Fibroblast of villous mesenchyme (primary cell): Measurements from ENCODE around the gene PNPLA7. TPM values are rescaled to one million over a fixed set of nuclear protein-coding genes. Genes with fewer than 3 reads are reported as not detected.

Source experiments
- DNase-seq: peaks from one replicate; pipeline ENCODE4 v3.0.0-alpha.2; 2010; ENCODE audit warnings: low read depth
- H3K4me3 ChIP-seq: 2 replicates; pipeline ENCODE4 v1.5.1; 2011; ENCODE audit warnings: low read depth, mild to moderate bottlenecking, low read length
- total RNA-seq: library from RNA; depleted of rRNA; stranded (reverse); fragments of >200 nt; gene quantifications from 2 replicates; pipeline ENCODE4 v1.2.3, GENCODE V29; 2012
- TF ChIP-seq, protein P1 (sequence below): IDR thresholded peaks from 2 replicates; pipeline ENCODE4 v1.5.1; 2012; ENCODE audit warnings: low read depth, mild to moderate bottlenecking, low read length; ENCODE audit not compliant: insufficient read depth

PNPLA7 gene
- total RNA-seq, 1 donor = 1.3 TPM

DNA sequence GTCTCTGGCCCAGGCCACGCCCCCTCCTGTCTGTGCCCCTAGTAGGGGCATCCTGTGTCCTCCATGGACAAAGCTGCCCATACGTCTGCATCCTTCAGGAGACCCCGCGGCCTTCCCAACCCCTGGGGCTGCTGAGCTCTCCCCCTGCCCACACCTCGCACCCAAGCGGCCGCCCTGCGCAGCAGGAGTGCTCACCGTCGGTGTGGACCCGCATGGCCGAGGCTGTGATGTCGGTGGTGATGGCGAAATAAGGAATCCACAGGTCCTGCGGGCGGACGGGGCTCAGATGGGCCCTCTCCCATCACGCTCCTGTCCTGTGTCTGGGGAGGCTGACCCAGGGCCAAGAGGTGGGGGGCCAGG, 86.3 kb downstream of the PNPLA7 start:
- TF ChIP-seq, protein P1, sequence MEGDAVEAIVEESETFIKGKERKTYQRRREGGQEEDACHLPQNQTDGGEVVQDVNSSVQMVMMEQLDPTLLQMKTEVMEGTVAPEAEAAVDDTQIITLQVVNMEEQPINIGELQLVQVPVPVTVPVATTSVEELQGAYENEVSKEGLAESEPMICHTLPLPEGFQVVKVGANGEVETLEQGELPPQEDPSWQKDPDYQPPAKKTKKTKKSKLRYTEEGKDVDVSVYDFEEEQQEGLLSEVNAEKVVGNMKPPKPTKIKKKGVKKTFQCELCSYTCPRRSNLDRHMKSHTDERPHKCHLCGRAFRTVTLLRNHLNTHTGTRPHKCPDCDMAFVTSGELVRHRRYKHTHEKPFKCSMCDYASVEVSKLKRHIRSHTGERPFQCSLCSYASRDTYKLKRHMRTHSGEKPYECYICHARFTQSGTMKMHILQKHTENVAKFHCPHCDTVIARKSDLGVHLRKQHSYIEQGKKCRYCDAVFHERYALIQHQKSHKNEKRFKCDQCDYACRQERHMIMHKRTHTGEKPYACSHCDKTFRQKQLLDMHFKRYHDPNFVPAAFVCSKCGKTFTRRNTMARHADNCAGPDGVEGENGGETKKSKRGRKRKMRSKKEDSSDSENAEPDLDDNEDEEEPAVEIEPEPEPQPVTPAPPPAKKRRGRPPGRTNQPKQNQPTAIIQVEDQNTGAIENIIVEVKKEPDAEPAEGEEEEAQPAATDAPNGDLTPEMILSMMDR = no peak
- H3K4me3 ChIP-seq = no peak overlapping the region
- no peak for DNase-seq

DNA sequence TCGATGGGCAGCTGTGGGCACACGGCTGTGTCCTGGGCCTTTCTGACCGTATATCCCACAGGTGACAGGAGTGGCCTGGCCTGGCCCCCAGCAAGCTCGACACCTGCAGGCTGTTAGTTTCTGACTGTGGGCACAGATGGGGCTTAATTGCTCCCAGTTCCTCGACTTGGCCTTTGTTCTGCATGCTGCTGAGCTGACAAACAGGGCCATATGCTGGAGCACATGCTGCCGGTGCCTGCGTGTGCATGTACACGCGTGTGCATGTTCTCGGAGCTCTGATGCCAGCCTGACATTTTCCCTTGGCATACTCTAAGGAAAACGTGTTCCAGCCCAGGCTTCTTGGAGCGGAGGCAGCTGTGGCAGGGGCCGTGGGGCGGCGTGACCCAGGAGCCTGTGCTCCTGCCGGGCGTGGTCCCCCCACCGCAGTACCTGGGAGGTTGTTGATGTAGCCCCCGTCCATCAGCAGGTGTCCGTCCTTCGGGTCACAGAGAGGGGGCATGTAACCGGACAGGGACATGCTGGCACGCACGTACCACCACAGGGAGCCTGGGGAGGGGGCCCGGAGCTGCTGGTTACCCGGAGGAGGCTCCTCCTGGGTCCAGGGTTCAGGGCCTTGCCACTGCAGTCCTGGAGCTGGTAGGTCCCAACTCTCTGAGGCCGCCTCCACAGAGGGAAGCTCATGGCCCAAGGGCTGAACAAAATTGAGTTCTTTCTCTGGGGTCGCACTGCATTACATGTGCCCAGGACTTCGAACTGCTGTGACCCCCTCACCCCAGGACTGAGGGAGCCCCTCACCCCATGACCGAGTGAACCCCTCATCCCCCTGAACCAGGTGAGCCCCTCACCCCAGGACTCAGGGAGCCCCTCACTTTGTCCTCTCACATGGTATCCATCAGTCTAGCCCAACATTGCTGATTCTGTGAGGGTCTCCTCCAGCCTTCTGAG, 86.9 kb downstream of the PNPLA7 start:
- DNase-seq = no peak
- H3K4me3 ChIP-seq = no peak overlapping the region
- TF ChIP-seq, protein P1 = no peak

DNA sequence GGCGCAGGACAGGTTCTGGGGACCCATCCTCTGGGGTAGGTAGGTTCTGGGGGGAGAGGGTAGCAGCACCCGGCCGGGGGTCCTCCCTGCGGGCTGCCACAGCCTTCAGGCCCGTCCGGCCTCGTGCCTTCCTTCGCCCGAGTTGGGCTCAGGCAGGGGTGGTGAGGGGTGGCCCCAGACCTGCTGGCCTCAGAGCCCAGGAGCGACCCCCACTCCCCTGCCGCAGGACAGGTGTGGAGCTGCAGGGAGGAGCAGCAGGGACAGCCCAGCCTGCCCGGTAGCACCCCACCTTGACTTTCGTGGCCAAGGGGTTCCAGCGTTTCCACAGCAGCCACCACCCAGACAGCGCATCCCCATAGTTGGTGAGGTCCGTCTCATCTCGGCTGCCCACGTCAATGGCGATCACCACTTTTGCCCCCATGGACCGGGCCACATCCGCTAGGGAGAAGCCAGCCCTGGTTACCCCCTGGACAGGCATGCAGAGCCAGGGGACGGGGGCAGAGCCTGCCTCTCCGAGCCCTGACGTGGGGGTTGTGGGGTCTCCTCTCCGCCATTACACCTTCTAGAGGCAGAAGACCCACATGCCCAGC, 87.7 kb downstream of the PNPLA7 start:
- no peak overlapping the region for H3K4me3 ChIP-seq
- no peak for DNase-seq
- TF ChIP-seq, protein P1 = no peak

DNA sequence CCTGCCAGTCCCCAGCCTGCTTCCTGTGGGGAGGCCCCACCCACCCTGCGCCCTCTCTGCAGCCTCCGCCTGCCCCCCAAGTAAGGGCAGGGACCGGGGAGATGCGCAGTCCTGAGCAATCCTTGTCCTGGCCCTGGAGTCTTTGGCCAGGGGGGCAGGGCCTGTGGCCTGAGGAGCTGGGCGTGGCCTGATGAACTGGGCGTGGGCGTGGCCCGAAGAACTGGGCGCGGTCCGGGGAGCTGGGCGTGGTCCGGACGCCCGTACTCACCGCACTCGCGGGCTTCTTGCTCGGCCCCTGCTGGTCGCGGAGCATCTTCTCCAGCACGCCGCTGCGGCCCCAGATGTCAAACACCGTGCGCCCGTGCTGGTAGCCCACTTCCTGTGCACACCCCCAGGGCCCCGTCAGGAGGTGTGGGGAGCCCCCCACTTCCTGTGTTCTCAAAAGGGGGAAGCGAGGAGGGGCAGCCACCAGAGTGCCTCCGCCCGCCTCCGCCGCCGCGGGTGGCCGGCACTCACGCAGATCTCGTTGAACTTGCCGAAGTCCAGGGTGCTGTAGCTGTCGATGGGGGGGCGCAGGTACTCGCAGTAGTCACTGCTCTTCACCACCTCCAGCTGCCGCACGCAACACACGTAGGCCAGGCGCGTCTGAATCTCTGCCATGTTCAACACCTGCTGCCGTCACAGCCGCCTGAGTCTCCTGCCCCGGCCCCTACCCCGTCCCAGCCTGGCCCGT, 88.4 kb downstream of the PNPLA7 start:
- TF ChIP-seq, protein P1 = no peak
- no peak overlapping the region for H3K4me3 ChIP-seq
- peak; percentile 25 for DNase-seq

DNA sequence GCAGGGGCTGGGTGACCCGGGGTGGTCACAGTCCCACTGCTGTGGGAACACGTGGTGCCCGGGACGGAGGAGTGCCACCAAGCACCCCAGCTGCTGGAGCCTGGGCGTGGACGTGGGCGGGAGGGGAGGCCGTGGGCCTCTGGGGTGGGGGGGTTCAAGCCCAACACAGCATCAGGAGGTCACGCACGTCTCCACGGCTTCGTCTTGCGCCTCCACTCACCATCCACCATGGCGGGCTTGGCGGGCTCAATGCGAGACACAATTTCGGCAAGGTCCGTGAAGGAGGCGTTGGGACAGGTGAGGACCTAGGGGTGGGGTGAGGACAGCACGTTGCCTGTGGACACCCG, 88.9 kb downstream of the PNPLA7 start:
- TF ChIP-seq, protein P1 = no peak
- H3K4me3 ChIP-seq = no peak overlapping the region
- DNase-seq = no peak

DNA sequence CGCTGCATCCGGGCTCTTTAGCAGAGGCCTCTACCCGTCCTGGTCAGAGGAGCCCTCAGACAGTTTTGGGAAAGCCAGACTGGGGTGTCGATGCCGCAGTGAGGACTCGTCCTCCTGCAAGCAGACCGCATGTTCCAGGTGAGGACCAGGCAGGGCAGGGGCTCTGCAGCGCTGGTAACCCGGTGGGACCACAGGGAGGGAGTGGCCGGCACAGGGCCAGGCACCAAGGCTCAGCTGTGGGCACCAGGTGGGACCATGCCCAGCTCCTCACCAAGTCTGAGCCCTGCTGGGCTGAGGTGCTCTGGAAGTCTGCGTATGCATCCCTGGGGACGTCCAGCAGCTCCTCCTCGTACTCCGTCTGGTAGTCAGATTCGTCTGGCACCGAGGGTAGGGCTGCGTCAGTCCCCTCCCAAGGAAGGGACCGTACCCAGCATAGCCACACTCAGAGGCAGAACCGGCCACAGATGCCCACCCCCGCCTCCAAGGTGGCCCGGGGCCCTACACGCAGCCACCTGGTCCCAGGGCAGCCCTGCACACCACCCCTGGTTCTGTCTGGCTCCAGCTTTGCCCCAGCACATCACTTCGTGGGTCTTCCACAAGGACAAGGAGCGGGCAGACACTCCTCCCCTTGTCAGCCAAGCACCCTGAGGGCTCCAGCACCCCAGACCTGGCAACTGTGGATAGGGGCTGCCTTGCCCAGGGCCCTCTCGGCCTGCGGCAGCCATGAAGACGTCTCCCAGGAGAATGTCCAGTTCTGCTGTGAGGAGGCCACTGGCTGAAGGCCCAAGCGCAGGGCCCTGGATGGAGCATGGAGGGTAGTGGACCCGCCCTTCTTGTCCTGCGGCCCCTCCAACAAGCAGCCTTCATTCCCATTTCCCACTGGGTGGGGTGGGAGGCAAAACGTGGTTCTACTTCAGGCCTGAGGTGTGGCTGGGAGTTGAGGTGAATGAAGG, 89.6 kb downstream of the PNPLA7 start:
- TF ChIP-seq, protein P1 = no peak
- no peak overlapping the region for H3K4me3 ChIP-seq
- DNase-seq = no peak
